ENCODE measurements around the gene CEACAM19.

DNA sequence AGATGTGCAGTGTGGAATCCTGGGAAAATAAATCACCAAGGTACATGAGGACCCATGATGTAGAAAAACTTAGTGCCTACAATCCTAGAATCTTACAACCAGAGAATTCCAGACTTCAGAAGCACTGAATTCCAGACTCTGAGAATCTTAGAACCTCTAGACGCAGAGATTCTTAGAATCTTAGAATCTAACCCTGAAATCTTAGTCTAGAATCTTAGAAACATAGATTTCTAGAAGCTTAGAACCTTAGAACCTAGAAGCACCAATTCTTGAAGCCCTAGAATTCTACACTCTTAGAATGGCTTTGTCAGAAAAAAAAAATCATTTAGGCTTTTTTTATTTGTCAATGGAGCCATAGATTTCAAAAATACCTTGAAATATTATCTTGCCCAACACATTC, 33.7 kb downstream of the CEACAM19 start:
- TF ChIP-seq CTCF (IDR thresholded peaks at IDR 0.05): no peak
- TF ChIP-seq POLR2A (IDR thresholded peaks at IDR 0.05): no peak
